NOMO-1 treated with DMSO at 0.1 percent for 48 hours (cell line): ENCODE measurements around the gene ALG9.
A peak's percentile ranks its signal among the peaks of the same experiment; 100 is the strongest.

Experiments used
- DNase-seq: peaks from one replicate; lab custom pipeline; 2025; ENCODE audit not compliant: unreplicated experiment; lab: John Stamatoyannopoulos, UW

Gene ALG9

GRCh38 chr11:111770581-111771134 lies 100.7 kb downstream of the ALG9 start:
- no peak for DNase-seq

- no peak for DNase-seq
Observed at GRCh38 chr11:111766834-111767142, 104.6 kb downstream of the ALG9 start.

- DNase-seq, result peak; percentile 68
Observed at GRCh38 chr11:111765984-111766833, 105.2 kb downstream of the ALG9 start, which contains the start of gene PPP2R1B. PPP2R1B (minus strand) TSS chr11:111766389; CDS start chr11:111766361, 28 bp downstream.

GRCh38 chr11:111765320-111765983 lies 105.9 kb downstream of the ALG9 start:
- DNase-seq, result no peak

- no peak for DNase-seq
Observed at GRCh38 chr11:111764621-111765020, 106.8 kb downstream of the ALG9 start.

- DNase-seq, result no peak
Observed at GRCh38 chr11:111762981-111763643, 108.3 kb downstream of the ALG9 start.

GRCh38 chr11:111762526-111762925 lies 108.9 kb downstream of the ALG9 start:
- DNase-seq, result no peak

- no peak for DNase-seq
Observed at GRCh38 chr11:111761036-111761435, 110.3 kb downstream of the ALG9 start.

GRCh38 chr11:111759778-111760407 lies 111.5 kb downstream of the ALG9 start:
- DNase-seq, result no peak

GRCh38 chr11:111759376-111759775 lies 112.0 kb downstream of the ALG9 start:
- DNase-seq, result no peak

- DNase-seq, result no peak
Observed at GRCh38 chr11:111756097-111756496, 115.3 kb downstream of the ALG9 start.

GRCh38 chr11:111749646-111750045 lies 121.7 kb downstream of the ALG9 start:
- DNase-seq, result no peak

GRCh38 chr11:111748035-111748804 lies 123.2 kb downstream of the ALG9 start:
- no peak for DNase-seq

- DNase-seq, result no peak
Observed at GRCh38 chr11:111745719-111746504, 125.5 kb downstream of the ALG9 start.

- no peak for DNase-seq
Observed at GRCh38 chr11:111743700-111744099, 127.7 kb downstream of the ALG9 start.

- no peak for DNase-seq
Observed at GRCh38 chr11:111741751-111742150, 129.6 kb downstream of the ALG9 start.

- DNase-seq, result no peak
Observed at GRCh38 chr11:111739299-111739698, 132.1 kb downstream of the ALG9 start.

- no peak for DNase-seq
Observed at GRCh38 chr11:111737444-111738210, 133.8 kb downstream of the ALG9 start.
